CD4-positive, alpha-beta T cell treated with Interleukin-17A for 4 hours (primary cell): Measurements from ENCODE around the gene USP17L18.
"Not testable (repeated sequence)": the region's sequence is repeated elsewhere in the genome, so short reads cannot be mapped to it uniquely, and the experiment has no call there.

Source experiments
- DNase-seq: peaks from one replicate; pipeline ENCODE4 v3.0.0-alpha.2; 2020; ENCODE audit warnings: mixed read lengths

USP17L18 gene

GRCh38 chr4:9247953-9248680, at the start of gene USP17L18:
Gene USP17L18, plus strand, starts transcription at chr4:9248630. Its CDS starts 0 bp downstream, at chr4:9248630.
- not testable (repeated sequence) for DNase-seq

- DNase-seq, result not testable (repeated sequence)
These were observed 38.1 kb upstream of the USP17L18 start, which contains the start of gene USP17L10 for GRCh38 chr4:9210357-9210756. Gene USP17L10, plus strand, starts transcription at chr4:9210657. Its CDS starts 0 bp downstream, at chr4:9210657.

GRCh38 chr4:9214701-9215100, 33.7 kb upstream of the USP17L18 start:
- not testable (repeated sequence) for DNase-seq

- not testable (repeated sequence) for DNase-seq
These were observed 33.3 kb upstream of the USP17L18 start, which contains the start of gene USP17L11 for GRCh38 chr4:9215105-9215504. Gene USP17L11, plus strand, starts transcription at chr4:9215405. Its CDS starts 0 bp downstream, at chr4:9215405.

GRCh38 chr4:9219852-9220251, 28.6 kb upstream of the USP17L18 start, which contains the start of gene USP17L12:
Gene USP17L12, plus strand, starts transcription at chr4:9220152. Its CDS starts 0 bp downstream, at chr4:9220152.
- DNase-seq, result not testable (repeated sequence)

- DNase-seq, result not testable (repeated sequence)
These were observed 23.8 kb upstream of the USP17L18 start, which contains the start of gene USP17L13 for GRCh38 chr4:9224596-9224995. Gene USP17L13, plus strand, starts transcription at chr4:9224896. Its CDS starts 0 bp downstream, at chr4:9224896.

GRCh38 chr4:9230249-9230648, 18.2 kb upstream of the USP17L18 start:
- DNase-seq, result not testable (repeated sequence)

- not testable (repeated sequence) for DNase-seq
These were observed 14.3 kb upstream of the USP17L18 start, which contains the start of gene USP17L15 for GRCh38 chr4:9234085-9234484. Gene USP17L15, plus strand, starts transcription at chr4:9234385. Its CDS starts 0 bp downstream, at chr4:9234385.

GRCh38 chr4:9238461-9238860, 10.0 kb upstream of the USP17L18 start:
- not testable (repeated sequence) for DNase-seq

- DNase-seq, result not testable (repeated sequence)
These were observed 4.9 kb upstream of the USP17L18 start, which contains the start of gene USP17L17 for GRCh38 chr4:9243579-9243978. Gene USP17L17, plus strand, starts transcription at chr4:9243879. Its CDS starts 0 bp downstream, at chr4:9243879.

- not testable (repeated sequence) for DNase-seq
These were observed 4.6 kb downstream of the USP17L18 start, which contains the start of gene USP17L19 for GRCh38 chr4:9253078-9253477. Gene USP17L19, plus strand, starts transcription at chr4:9253378. Its CDS starts 0 bp downstream, at chr4:9253378.

GRCh38 chr4:9257824-9258223, 9.4 kb downstream of the USP17L18 start, which contains the start of gene USP17L20:
Gene USP17L20, plus strand, starts transcription at chr4:9258124. Its CDS starts 0 bp downstream, at chr4:9258124.
- not testable (repeated sequence) for DNase-seq

- DNase-seq, result not testable (repeated sequence)
These were observed 14.1 kb downstream of the USP17L18 start, which contains the start of gene USP17L21 for GRCh38 chr4:9262572-9262971. Gene USP17L21, plus strand, starts transcription at chr4:9262872. Its CDS starts 0 bp downstream, at chr4:9262872.

- not testable (repeated sequence) for DNase-seq
These were observed 18.9 kb downstream of the USP17L18 start, which contains the start of gene USP17L22 for GRCh38 chr4:9267319-9267718. Gene USP17L22, plus strand, starts transcription at chr4:9267619. Its CDS starts 0 bp downstream, at chr4:9267619.

- DNase-seq, result not testable (repeated sequence)
These were observed 23.3 kb downstream of the USP17L18 start for GRCh38 chr4:9271719-9272118.
